Measurements from ENCODE around the gene VPREB1. TPM values are rescaled to one million over a fixed set of nuclear protein-coding genes. Genes with fewer than 3 reads are reported as not detected.

Gene VPREB1
- total RNA-seq, 2 donors from 2014 or later, result not detected

DNA sequence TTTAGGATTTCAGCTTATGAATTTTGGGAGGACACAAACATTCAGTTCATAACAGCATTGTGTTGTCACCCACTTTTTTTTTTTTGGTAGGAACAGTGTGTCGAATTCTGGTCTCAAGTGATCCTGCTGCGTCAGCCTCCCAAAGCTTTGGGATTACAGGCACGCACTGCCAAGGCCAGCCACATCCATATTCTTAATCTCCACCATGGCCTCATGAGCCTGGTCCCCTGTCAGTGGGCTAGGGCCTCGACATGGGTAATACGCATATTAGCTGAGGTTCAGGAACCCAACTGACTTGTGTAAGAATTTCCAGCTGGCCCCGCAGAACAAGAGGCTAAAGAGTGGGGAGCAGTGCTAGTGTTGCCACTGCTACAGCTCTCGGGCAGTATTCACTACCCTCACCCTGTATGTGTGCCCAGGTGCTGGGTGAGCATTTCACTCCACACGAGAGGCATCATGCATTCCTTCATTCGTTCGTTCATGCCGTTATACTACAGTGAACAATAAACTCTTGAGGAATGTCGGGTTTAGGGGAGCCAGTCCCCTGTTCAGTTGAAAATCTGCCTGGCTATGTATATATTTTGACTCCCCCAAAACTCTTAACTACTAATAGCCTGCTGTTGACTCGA lies 5.2 kb upstream of the VPREB1 start:
- no peak for DNase-seq (ENCODE audit: low spot score)
- Histone ChIP-seq H3K4me3 (no peak overlapping the region), H3K9me3 (no peaks in the 10 kb centered on the region), H3K4me1 (replicated peaks) (no peaks in the 10 kb centered on the region), H3K27me3 (replicated peaks; ENCODE audit: insufficient read depth) (peaks cover 3% of the 10 kb centered on the region), H3K27ac (no peak overlapping the region), H3K36me3 (no peaks in the 10 kb centered on the region)
- TF ChIP-seq CTCF (IDR thresholded peaks at IDR 0.05) (no peak), POLR2A (IDR thresholded peaks at IDR 0.05) (no peak), POLR2AphosphoS5 (IDR thresholded peaks at IDR 0.05) (no peak)
- 72% methylated on average over 13 of the region's 13 CpGs for WGBS
- intact Hi-C loops (cut with DNase I), result no loop called here

- WGBS, result 88% methylated on average over 6 of the region's 7 CpGs
- no peak overlapping the region for H3K27ac ChIP-seq
- no peak overlapping the region for H3K4me3 ChIP-seq
- H3K9me3 ChIP-seq, result no peaks in the 10 kb centered on the region
- intact Hi-C loops (cut with DNase I), result no loop called here
- H3K4me1 ChIP-seq (replicated peaks), result no peaks in the 10 kb centered on the region
- no peak for TF ChIP-seq POLR2A (IDR thresholded peaks at IDR 0.05)
- no peak for TF ChIP-seq POLR2AphosphoS5 (IDR thresholded peaks at IDR 0.05)
- TF ChIP-seq CTCF (IDR thresholded peaks at IDR 0.05), result no peak
- H3K36me3 ChIP-seq, result no peaks in the 10 kb centered on the region
- no peak for DNase-seq (ENCODE audit: low spot score)
- H3K27me3 ChIP-seq (replicated peaks; ENCODE audit: insufficient read depth), result peaks cover 3% of the 10 kb centered on the region
These were observed 3.1 kb upstream of the VPREB1 start for GRCh38 chr22:22241554-22241898.

GRCh38 chr22:22242488-22242887 lies 2.1 kb upstream of the VPREB1 start:
- 56% methylated on average over 2 of the region's 2 CpGs for WGBS
- Histone ChIP-seq H3K27me3 (replicated peaks; ENCODE audit: insufficient read depth) (peaks cover 3% of the 10 kb centered on the region), H3K4me1 (replicated peaks) (no peaks in the 10 kb centered on the region), H3K9me3 (no peaks in the 10 kb centered on the region), H3K27ac (no peak overlapping the region), H3K4me3 (no peak overlapping the region), H3K36me3 (no peaks in the 10 kb centered on the region)
- TF ChIP-seq POLR2A (IDR thresholded peaks at IDR 0.05) (no peak), CTCF (IDR thresholded peaks at IDR 0.05) (no peak), POLR2AphosphoS5 (IDR thresholded peaks at IDR 0.05) (no peak)
- no peak for DNase-seq (ENCODE audit: low spot score)
- intact Hi-C loops (cut with DNase I), result no loop called here

DNA sequence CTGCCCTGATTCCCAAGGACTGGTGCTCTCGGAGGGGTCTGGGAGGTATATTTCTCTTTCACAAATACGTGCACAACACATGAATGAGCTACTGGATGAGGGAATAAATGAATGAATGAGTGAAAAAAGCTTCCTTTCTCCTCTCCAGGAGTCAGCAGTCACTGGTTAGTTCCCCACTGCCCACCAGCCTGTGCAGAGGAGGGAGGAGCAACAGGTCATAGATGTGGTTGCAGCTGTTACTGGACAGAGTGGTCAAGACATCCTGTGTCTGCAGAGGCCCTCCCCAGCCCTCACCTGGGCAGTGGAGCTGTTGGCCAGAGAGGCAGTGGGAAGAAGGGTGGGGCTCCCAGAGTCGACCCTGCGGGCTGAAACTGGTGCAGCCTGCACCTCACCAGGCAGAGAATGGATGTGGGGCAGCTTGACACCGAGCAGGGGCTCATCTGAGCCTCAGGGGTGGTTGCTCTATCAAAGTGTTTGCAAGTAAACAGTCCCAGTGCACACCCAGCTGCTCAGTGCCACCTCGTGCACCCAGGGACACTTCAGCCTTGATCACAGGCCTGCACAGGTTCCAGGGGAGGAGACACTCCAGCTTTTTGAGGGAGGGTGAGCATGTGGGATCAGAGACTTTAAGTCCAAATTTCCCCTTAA lies 1.4 kb upstream of the VPREB1 start:
- Histone ChIP-seq H3K9me3 (no peaks in the 10 kb centered on the region), H3K4me1 (replicated peaks) (no peaks in the 10 kb centered on the region), H3K27ac (no peak overlapping the region), H3K27me3 (replicated peaks; ENCODE audit: insufficient read depth) (peaks cover 3% of the 10 kb centered on the region), H3K36me3 (no peaks in the 10 kb centered on the region), H3K4me3 (no peak overlapping the region)
- WGBS, result 61% methylated on average over 6 of the region's 6 CpGs
- intact Hi-C loops (cut with DNase I), result no loop called here
- TF ChIP-seq CTCF (IDR thresholded peaks at IDR 0.05) (no peak), POLR2A (IDR thresholded peaks at IDR 0.05) (no peak), POLR2AphosphoS5 (IDR thresholded peaks at IDR 0.05) (no peak)
- DNase-seq (ENCODE audit: low spot score), result no peak

All from prostate gland (tissue), 2 donors.